Breast epithelium (tissue), 3 donors: Measurements from ENCODE around the gene PSAP.

Experiments
- CTCF ChIP-seq, 3 donors: fragments of 450-650 bp; IDR thresholded peaks; one replicate each; pipeline ENCODE4 v1.5.1; 2016 to 2017; ENCODE audit warnings: antibody characterized with exemption in 3 of 3, mild to moderate bottlenecking in 3 of 3, moderate library complexity in 3 of 3
- POLR2A ChIP-seq: fragments of 450-650 bp; IDR thresholded peaks from one replicate; pipeline ENCODE4 v1.6.1; 2016; ENCODE audit warnings: antibody characterized with exemption, mild to moderate bottlenecking, moderate library complexity
- POLR2AphosphoS5 ChIP-seq, 3 donors: sonication (generic); formaldehyde crosslinking; IDR thresholded peaks; one replicate each; pipeline ENCODE4 v1.6.1; 2017; ENCODE audit warnings: antibody characterized with exemption in 3 of 3

- TF ChIP-seq POLR2AphosphoS5 (IDR thresholded peaks at IDR 0.05) (no peak), CTCF (IDR thresholded peaks at IDR 0.05) (no peak), POLR2A (no peak)
Observed at GRCh38 chr10:71812913-71813590, 38.0 kb downstream of the PSAP start.
